ENCODE results near the gene WRAP73.

Gene WRAP73

DNA sequence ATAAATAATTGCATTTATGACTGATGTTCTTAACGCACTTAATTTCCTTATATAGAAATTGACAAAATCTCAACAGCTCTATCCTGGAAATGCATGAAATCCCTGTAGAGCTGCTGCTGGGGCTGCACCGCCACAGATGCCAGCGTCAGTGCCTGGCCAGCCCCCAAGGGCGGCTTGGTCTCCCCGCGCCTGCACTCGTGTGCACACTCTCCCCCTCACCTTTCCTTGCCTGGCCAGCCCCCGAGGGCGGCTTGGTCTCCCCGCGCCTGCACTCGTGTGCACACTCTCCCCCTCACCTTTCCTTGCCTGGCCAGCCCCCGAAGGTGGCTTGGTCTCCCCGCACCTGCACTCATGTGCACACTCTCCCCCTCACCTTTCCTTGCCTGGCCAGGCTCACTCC lies 13.8 kb downstream of the WRAP73 start:
- Histone ChIP-seq H3K4me2 (ENCODE audit: low read length) (no peak overlapping the region), H3K27me3 (ENCODE audit: insufficient read depth, low read length) (no peaks in the 10 kb centered on the region), H3K79me2 (ENCODE audit: insufficient read depth, low read length) (no peaks in the 10 kb centered on the region), H3K9me3 (ENCODE audit: low read length) (no peaks in the 10 kb centered on the region), H3K9me2 (ENCODE audit: low read depth, low read length) (no peaks in the 10 kb centered on the region), H3K27ac (ENCODE audit: low read depth, low read length, poor library complexity, severe bottlenecking) (no peak overlapping the region), H3K36me3 (ENCODE audit: insufficient read depth, low read length) (peaks cover 58% of the 10 kb centered on the region), H3K9ac (ENCODE audit: low read length) (no peak overlapping the region), H3K4me1 (ENCODE audit: insufficient read depth, low read length, severe bottlenecking) (peaks cover 10% of the 10 kb centered on the region), H3F3A (ENCODE audit: insufficient read depth, low read length) (no peaks in the 10 kb centered on the region), H3K4me3 (ENCODE audit: low read depth, low read length, poor library complexity, severe bottlenecking) (no peak overlapping the region), H2AFZ (ENCODE audit: low read length) (no peak overlapping the region), H4K20me1 (ENCODE audit: insufficient read depth, low read length) (no peaks in the 10 kb centered on the region)
- TF ChIP-seq, protein P1, sequence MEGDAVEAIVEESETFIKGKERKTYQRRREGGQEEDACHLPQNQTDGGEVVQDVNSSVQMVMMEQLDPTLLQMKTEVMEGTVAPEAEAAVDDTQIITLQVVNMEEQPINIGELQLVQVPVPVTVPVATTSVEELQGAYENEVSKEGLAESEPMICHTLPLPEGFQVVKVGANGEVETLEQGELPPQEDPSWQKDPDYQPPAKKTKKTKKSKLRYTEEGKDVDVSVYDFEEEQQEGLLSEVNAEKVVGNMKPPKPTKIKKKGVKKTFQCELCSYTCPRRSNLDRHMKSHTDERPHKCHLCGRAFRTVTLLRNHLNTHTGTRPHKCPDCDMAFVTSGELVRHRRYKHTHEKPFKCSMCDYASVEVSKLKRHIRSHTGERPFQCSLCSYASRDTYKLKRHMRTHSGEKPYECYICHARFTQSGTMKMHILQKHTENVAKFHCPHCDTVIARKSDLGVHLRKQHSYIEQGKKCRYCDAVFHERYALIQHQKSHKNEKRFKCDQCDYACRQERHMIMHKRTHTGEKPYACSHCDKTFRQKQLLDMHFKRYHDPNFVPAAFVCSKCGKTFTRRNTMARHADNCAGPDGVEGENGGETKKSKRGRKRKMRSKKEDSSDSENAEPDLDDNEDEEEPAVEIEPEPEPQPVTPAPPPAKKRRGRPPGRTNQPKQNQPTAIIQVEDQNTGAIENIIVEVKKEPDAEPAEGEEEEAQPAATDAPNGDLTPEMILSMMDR (IDR thresholded peaks at IDR 0.05; ENCODE audit: low read length), result no peak
- no peak for TF ChIP-seq EZH2 (IDR thresholded peaks at IDR 0.05; ENCODE audit: borderline replicate concordance, low read length)

DNA sequence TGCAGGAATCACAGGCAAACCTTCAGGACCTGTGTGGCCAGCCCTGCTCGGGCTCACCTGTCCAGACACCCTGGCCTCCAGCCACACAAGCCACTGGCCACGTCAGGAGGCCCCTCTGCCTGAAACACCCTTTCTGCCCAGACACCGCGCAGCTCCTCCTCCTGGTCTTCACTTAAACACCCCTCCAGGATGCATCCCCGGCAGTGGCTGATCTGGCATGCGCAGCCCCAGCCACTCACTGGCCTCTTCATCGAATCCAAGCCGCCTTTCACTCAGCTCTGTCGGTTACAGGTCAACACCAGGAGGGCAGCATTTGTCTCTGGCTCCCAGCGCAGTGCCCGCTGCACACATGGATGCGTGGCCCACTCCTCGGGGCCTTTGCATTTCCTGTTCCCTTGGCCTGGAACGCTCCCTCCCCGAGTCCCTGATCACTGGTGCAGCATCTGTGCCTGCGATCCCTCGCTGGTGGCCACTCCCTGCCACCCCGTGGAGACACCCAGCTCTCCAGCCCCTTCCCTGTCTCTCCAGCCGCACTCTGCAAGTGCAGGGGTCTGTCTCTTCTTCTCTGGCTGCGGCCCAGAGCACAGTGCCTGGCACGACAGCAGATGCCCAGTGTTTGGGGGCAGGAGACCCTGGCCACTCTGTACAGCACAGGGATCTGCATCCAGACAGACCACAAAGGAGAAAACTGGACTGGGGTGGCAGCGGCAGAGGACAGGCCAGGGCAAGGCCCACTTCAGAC lies 15.7 kb downstream of the WRAP73 start:
- H3K27ac ChIP-seq (ENCODE audit: low read depth, low read length, poor library complexity, severe bottlenecking), result no peak overlapping the region
- no peaks in the 10 kb centered on the region for H3K9me3 ChIP-seq (ENCODE audit: low read length)
- no peaks in the 10 kb centered on the region for H3K27me3 ChIP-seq (ENCODE audit: insufficient read depth, low read length)
- TF ChIP-seq, protein P1 (IDR thresholded peaks at IDR 0.05; ENCODE audit: low read length), result no peak
- TF ChIP-seq EZH2 (IDR thresholded peaks at IDR 0.05; ENCODE audit: borderline replicate concordance, low read length), result no peak
- no peak overlapping the region for H2AFZ ChIP-seq (ENCODE audit: low read length)
- H3K4me3 ChIP-seq (ENCODE audit: low read depth, low read length, poor library complexity, severe bottlenecking), result no peak overlapping the region
- no peaks in the 10 kb centered on the region for H3F3A ChIP-seq (ENCODE audit: insufficient read depth, low read length)
- H3K36me3 ChIP-seq (ENCODE audit: insufficient read depth, low read length), result peaks cover 67% of the 10 kb centered on the region
- no peaks in the 10 kb centered on the region for H3K9me2 ChIP-seq (ENCODE audit: low read depth, low read length)
- H3K79me2 ChIP-seq (ENCODE audit: insufficient read depth, low read length), result no peaks in the 10 kb centered on the region
- no peak overlapping the region for H3K4me2 ChIP-seq (ENCODE audit: low read length)
- no peaks in the 10 kb centered on the region for H4K20me1 ChIP-seq (ENCODE audit: insufficient read depth, low read length)
- H3K4me1 ChIP-seq (ENCODE audit: insufficient read depth, low read length, severe bottlenecking), result peaks cover 10% of the 10 kb centered on the region
- H3K9ac ChIP-seq (ENCODE audit: low read length), result no peak overlapping the region

DNA sequence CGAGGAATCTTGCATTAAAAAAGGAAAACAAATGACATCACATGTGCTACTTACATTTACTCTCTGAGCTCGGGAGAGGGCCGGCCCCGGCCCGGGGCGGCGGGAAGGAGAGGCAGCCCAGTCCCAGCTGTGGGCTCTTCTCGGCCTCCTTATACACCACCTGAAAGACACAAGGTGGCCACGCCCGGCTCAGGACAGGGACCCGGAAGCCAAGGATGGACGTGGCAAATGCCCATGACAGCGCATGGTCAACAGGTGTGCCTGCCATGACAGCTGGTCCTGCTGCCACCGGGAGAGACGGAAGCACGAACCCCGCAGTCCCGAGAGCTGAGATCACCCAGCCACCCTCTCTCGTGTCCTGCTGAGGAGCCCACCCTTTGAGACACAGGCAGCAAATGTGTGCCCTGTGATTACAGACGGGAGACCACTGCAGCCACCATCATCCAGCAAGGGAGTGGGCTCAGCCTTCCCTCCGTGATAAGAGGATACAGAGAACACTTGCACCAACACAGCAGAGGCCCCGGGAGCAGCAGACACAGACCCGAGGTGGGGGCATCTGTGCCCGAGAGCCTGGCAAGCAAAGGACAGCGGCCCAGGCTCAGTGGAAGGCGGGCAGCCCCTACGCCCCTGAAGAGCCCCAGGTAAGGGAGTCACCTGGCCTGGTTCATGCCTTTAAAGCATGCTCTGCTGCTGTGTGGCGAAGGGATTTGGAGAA lies 16.4 kb downstream of the WRAP73 start:
- no peaks in the 10 kb centered on the region for H3K9me3 ChIP-seq (ENCODE audit: low read length)
- H3K27ac ChIP-seq (ENCODE audit: low read depth, low read length, poor library complexity, severe bottlenecking), result no peak overlapping the region
- peaks cover 10% of the 10 kb centered on the region for H3K4me1 ChIP-seq (ENCODE audit: insufficient read depth, low read length, severe bottlenecking)
- no peak overlapping the region for H3K4me3 ChIP-seq (ENCODE audit: low read depth, low read length, poor library complexity, severe bottlenecking)
- H3K9me2 ChIP-seq (ENCODE audit: low read depth, low read length), result no peaks in the 10 kb centered on the region
- TF ChIP-seq EZH2 (IDR thresholded peaks at IDR 0.05; ENCODE audit: borderline replicate concordance, low read length), result no peak
- TF ChIP-seq, protein P1 (IDR thresholded peaks at IDR 0.05; ENCODE audit: low read length), result no peak
- H3K9ac ChIP-seq (ENCODE audit: low read length), result no peak overlapping the region
- no peak overlapping the region for H3K4me2 ChIP-seq (ENCODE audit: low read length)
- no peak overlapping the region for H2AFZ ChIP-seq (ENCODE audit: low read length)
- H3K79me2 ChIP-seq (ENCODE audit: insufficient read depth, low read length), result no peaks in the 10 kb centered on the region
- H3K36me3 ChIP-seq (ENCODE audit: insufficient read depth, low read length), result peaks cover 71% of the 10 kb centered on the region
- H3F3A ChIP-seq (ENCODE audit: insufficient read depth, low read length), result 0 out of 2 replicates have a peak, but pooled peaks cover 3% of the 10 kb centered on the region
- H3K27me3 ChIP-seq (ENCODE audit: insufficient read depth, low read length), result no peaks in the 10 kb centered on the region
- no peaks in the 10 kb centered on the region for H4K20me1 ChIP-seq (ENCODE audit: insufficient read depth, low read length)

Data from OCI-LY1 (cell line).